Sigmoid colon (tissue), 7 donors: ENCODE results near the gene SIRT4. TPM values are rescaled to one million over a fixed set of nuclear protein-coding genes. Genes with fewer than 3 reads are reported as not detected.

Experiments
- DNase-seq: peaks from one replicate; pipeline ENCODE4 v3.0.0-alpha.2; 2019
- H3K27ac ChIP-seq, 4 donors: fragments of 200-600 bp; sonication (generic); one replicate each; pipeline ENCODE4 v1.5.1; 2016 to 2019; ENCODE audit warnings: mild to moderate bottlenecking in 1 of 4
- H3K27me3 ChIP-seq, 3 donors: fragments of 200-600 bp; sonication (generic); one replicate each; pipeline ENCODE4 v1.5.1; 2019; ENCODE audit warnings: mild to moderate bottlenecking in 1 of 3
- H3K36me3 ChIP-seq, 4 donors: fragments of 200-600 bp; sonication (generic); one replicate each; pipeline ENCODE4 v1.5.1; 2016 to 2019
- H3K4me1 ChIP-seq, 4 donors: fragments of 200-600 bp; sonication (generic); one replicate each; pipeline ENCODE4 v1.5.1; 2017 to 2019
- H3K4me3 ChIP-seq, 4 donors: fragments of 200-600 bp; sonication (generic); one replicate each; pipeline ENCODE4 v1.5.1; 2017 to 2019; ENCODE audit warnings: mild to moderate bottlenecking in 2 of 4, moderate library complexity in 1 of 4
- H3K9me3 ChIP-seq, 4 donors: fragments of 200-600 bp in 3 of 4; sonication (generic) in 3 of 4; one replicate each; pipeline versions ENCODE4 v1.5.1 to v1.6.1; 2013 to 2019
- EP300 ChIP-seq, 4 donors: sonication (generic); formaldehyde crosslinking; IDR thresholded peaks; one replicate each; pipeline ENCODE4 v1.6.1; 2017; ENCODE audit warnings: antibody characterized with exemption in 4 of 4
- POLR2A ChIP-seq, 2 donors: fragments of 450-650 bp; IDR thresholded peaks; one replicate each; pipeline ENCODE4 v1.6.1; 2016; ENCODE audit warnings: antibody characterized with exemption in 2 of 2, mild to moderate bottlenecking in 2 of 2, moderate library complexity in 2 of 2
- POLR2AphosphoS5 ChIP-seq, 4 donors: sonication (generic); formaldehyde crosslinking; IDR thresholded peaks; one replicate each; pipeline ENCODE4 v1.6.1; 2017; ENCODE audit warnings: antibody characterized with exemption in 4 of 4
- WGBS, 2 donors: extraction: QIAGEN DNeasy Blood & Tissue Kit; methylation state at CpG; one replicate each; pipeline ENCODE4 v1.1.7; 2013; 5-methylcytosine and 5-hydroxymethylcytosine counted together
- intact Hi-C: fragments of 100-400 bp; cut with DNase I; formaldehyde crosslinking; loops from one replicate; pipeline ENCODE4 v1.15.1; 2023
- polyA plus RNA-seq, 3 donors: library from polyadenylated mRNA; stranded (reverse); fragments of 200-250 nt; gene quantifications; one replicate each; pipeline ENCODE4 v1.2.3, GENCODE V29; 2013
- total RNA-seq, 4 donors: library from RNA; depleted of rRNA; stranded (reverse); fragments of >200 nt; gene quantifications; one replicate each; pipeline ENCODE4 v1.1.0, GENCODE V29; 2016
- TF ChIP-seq, protein P1 (sequence below), 4 experiments: fragments of 450-650 bp in 3 of 4; fragments of 200-600 bp in 1 of 4; IDR thresholded peaks; one replicate each; pipeline ENCODE4 v1.5.1; 2016 to 2019; ENCODE audit warnings: antibody characterized with exemption in 4 of 4, mild to moderate bottlenecking in 3 of 4, moderate library complexity in 2 of 4
- donor health status: healthy with polysubstance abuse.
- donor health status: Bipolar disorder and iron deficiency.
- donor health status: healthy.

The SIRT4 gene
- total and polyA plus RNA-seq, 7 donors: 0.69 to 3.6 (median 2.8) TPM

DNA sequence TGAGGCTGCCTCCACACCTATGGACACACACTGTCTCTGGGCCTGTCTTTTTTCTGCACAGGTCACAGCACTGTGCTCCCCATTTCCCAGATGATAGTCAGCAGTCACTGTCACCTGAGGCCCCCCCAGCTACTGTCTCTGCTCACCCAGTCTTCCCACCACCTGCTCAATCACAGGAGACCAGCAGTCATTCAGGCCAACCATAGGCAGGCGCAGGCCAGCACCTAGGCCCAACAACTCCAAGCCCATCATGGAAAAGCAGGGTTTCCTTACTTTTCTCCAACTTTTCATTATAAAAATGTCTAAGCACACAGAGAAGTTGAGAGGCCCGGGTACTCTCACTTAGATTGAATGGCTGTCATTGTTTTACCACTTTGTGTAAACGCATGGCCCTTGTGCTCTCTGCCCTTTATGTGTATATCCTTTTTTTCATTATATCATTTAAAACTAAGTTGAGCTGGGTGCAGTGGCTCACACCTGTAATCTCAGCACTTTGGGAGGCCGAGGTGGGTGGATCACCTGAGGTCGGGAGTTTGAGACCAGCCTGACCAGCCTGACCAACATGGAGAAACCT lies 43.7 kb upstream of the SIRT4 start:
- H3K4me1 ChIP-seq: peaks cover 0 to 100% (median 90%) of the 10 kb centered on the region in 4 donors
- no peak overlapping the region for H3K4me3 ChIP-seq
- H3K27me3 ChIP-seq: no peaks in the 10 kb centered on the region
- H3K9me3 ChIP-seq: no peaks in the 10 kb centered on the region
- peak overlapping the region; percentile 82 to 96 (median 90) for H3K27ac ChIP-seq
- intact Hi-C loops: no loop called here
- no peak for TF ChIP-seq POLR2A (IDR thresholded peaks at IDR 0.05)
- TF ChIP-seq, protein P1, sequence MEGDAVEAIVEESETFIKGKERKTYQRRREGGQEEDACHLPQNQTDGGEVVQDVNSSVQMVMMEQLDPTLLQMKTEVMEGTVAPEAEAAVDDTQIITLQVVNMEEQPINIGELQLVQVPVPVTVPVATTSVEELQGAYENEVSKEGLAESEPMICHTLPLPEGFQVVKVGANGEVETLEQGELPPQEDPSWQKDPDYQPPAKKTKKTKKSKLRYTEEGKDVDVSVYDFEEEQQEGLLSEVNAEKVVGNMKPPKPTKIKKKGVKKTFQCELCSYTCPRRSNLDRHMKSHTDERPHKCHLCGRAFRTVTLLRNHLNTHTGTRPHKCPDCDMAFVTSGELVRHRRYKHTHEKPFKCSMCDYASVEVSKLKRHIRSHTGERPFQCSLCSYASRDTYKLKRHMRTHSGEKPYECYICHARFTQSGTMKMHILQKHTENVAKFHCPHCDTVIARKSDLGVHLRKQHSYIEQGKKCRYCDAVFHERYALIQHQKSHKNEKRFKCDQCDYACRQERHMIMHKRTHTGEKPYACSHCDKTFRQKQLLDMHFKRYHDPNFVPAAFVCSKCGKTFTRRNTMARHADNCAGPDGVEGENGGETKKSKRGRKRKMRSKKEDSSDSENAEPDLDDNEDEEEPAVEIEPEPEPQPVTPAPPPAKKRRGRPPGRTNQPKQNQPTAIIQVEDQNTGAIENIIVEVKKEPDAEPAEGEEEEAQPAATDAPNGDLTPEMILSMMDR (IDR thresholded peaks at IDR 0.05): no peak
- TF ChIP-seq EP300 (IDR thresholded peaks at IDR 0.05): no peak
- H3K36me3 ChIP-seq: peaks cover 0 to 15% (median 0%) of the 10 kb centered on the region in 4 donors
- no peak for DNase-seq
- WGBS, 2 donors: 46 to 74% methylated on average over 5 of the region's 5 CpGs

- intact Hi-C loops: no loop called here
- Histone ChIP-seq H3K4me3 (no peak overlapping the region), H3K9me3 (no peaks in the 10 kb centered on the region), H3K27ac (peak overlapping the region; percentile 82 to 96 (median 90)), H3K36me3 (peaks cover 0 to 14% (median 0%) of the 10 kb centered on the region in 4 donors), H3K27me3 (no peaks in the 10 kb centered on the region), H3K4me1 (peaks cover 0 to 100% (median 96%) of the 10 kb centered on the region in 4 donors)
- TF ChIP-seq POLR2A (IDR thresholded peaks at IDR 0.05) (no peak), POLR2AphosphoS5 (IDR thresholded peaks at IDR 0.05) (no peak), EP300 (IDR thresholded peaks at IDR 0.05) (no peak)
- TF ChIP-seq, protein P1 (IDR thresholded peaks at IDR 0.05): no peak
- peak; percentile 80 for DNase-seq
- WGBS, 2 donors: 76 to 95% methylated on average over 8 of the region's 8 CpGs
These were observed 42.5 kb upstream of the SIRT4 start for GRCh38 chr12:120259418-120260202.

GRCh38 chr12:120260607-120261006 lies 41.5 kb upstream of the SIRT4 start:
- TF ChIP-seq, protein P1 (IDR thresholded peaks at IDR 0.05): no peak
- peaks cover 0 to 93% (median 90%) of the 10 kb centered on the region in 4 donors for H3K4me1 ChIP-seq
- 95 to 98% methylated on average over 5 of the region's 5 CpGs for WGBS, 2 donors
- H3K27ac ChIP-seq: peak overlapping the region in 2 of 4 donors; percentile 88 to 96
- DNase-seq: no peak
- no peaks in the 10 kb centered on the region for H3K27me3 ChIP-seq
- no peak overlapping the region for H3K4me3 ChIP-seq
- H3K9me3 ChIP-seq: no peaks in the 10 kb centered on the region
- intact Hi-C loops: no loop called here
- H3K36me3 ChIP-seq: peaks cover 0 to 4% (median 0%) of the 10 kb centered on the region in 4 donors

DNA sequence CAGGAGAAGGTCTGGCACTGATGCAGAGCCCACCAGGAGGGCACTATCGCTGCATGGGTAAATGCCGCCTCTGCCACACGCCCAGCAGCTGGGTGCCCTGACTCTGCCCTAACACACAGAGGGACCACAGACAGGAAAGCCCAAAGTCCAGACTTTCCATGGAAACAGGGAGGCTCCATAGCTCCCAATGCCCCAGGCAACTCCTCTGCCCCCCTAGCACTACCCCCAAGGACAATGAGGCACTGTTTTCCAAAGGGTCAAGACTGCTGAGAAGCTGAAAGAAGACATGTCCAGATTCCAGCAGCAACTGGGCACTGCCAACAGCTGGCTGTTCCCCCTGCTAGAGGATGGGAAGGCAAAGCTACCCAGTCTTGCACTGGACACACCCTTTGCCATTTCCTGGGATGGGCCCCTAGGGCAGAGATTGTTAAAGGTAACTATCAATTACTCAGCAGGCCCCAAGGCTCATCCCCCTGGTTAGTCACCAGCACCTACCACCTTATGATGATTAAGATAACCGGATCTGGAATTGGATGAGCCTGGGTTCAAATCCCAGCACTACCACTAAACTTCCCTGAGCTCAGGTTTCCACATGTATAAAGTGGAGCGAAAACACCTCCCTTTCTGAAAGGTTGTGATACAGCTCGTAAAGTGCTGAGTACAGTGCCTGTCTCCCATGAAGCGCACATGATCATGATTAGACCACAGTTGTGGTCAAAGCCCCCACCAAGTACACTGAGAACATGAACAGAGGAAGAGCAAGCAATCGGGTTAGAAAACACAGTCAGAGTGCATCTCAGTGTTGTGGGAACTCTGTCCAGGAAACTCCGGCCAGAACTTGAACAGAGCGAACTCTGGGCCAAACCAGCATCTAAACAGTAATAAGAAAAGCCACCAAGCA lies 39.9 kb upstream of the SIRT4 start:
- no peaks in the 10 kb centered on the region for H3K9me3 ChIP-seq
- 54 to 60% methylated on average over 10 of the region's 10 CpGs for WGBS, 2 donors
- H3K4me3 ChIP-seq: peak overlapping the region; percentile 4 to 91 (median 88)
- H3K27me3 ChIP-seq: no peaks in the 10 kb centered on the region
- DNase-seq: peak; percentile 76
- intact Hi-C loops: no loop called here
- no peaks in the 10 kb centered on the region for H3K36me3 ChIP-seq
- H3K27ac ChIP-seq: peak overlapping the region; percentile 88 to 96 (median 95)
- peaks cover 0 to 79% (median 77%) of the 10 kb centered on the region in 4 donors for H3K4me1 ChIP-seq
- TF ChIP-seq POLR2AphosphoS5 (IDR thresholded peaks at IDR 0.05): peak in 2 of 4 donors; percentile 9 to 14
- TF ChIP-seq, protein P1 (IDR thresholded peaks at IDR 0.05): no peak
